Measurements from ENCODE around the gene TEX53. TPM values are rescaled to one million over a fixed set of nuclear protein-coding genes. Genes with fewer than 3 reads are reported as not detected.

TEX53 gene
- total and polyA plus RNA-seq, 10 of the 15 experiments (the other 5 are each of a cell fraction or from before 2014, with no cell fraction given) = not detected

DNA sequence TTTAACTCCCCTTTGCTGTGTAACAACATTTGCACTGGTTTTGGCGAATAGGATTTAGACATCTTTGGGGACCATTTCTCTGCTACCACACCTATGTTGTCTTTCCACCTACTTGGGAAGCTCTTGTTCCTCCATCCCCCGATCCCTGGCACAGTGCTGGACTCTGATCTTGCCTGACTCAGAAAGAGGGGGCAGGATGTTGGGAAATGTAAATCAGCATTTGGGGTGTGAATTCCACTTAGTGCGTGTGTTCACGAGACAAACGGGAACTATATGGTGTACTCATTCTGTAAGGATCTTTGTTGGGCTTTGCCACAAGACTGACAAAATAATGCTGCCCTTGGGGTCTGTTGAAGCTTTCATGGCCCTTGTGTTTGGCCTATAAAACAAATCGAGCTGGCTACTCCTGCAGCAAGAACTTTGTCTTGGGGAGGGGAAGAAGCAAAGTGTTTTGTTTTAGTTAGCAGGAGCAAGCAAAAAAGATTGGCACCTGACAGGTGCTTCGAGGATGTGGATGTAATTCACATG, 28.0 kb downstream of the TEX53 start (continued):
- no peak for TF ChIP-seq YBX1 (IDR thresholded peaks at IDR 0.05)
- TF ChIP-seq BACH1 (IDR thresholded peaks at IDR 0.05; ENCODE audit: borderline replicate concordance) = no peak
- TF ChIP-seq TCF12 (IDR thresholded peaks at IDR 0.05; ENCODE audit: low read depth, low read length) = no peak
- no peak for TF ChIP-seq FOXM1 (IDR thresholded peaks at IDR 0.05; ENCODE audit: low read depth, low read length)
- TF ChIP-seq JUND (IDR thresholded peaks at IDR 0.05; ENCODE audit: low read depth, low read length) = no peak
- TF ChIP-seq MTA2 (IDR thresholded peaks at IDR 0.05; ENCODE audit: low read depth) = no peak
- TF ChIP-seq RUNX3 (IDR thresholded peaks at IDR 0.05; ENCODE audit: low read length) = no peak
- TF ChIP-seq ZBTB33 (IDR thresholded peaks at IDR 0.05) = no peak
- no peak for TF ChIP-seq BCL3 (IDR thresholded peaks at IDR 0.05; ENCODE audit: borderline replicate concordance, insufficient read depth, low read depth, low read length, poor library complexity, severe bottlenecking)
- no peak for TF ChIP-seq ZNF274 (IDR thresholded peaks at IDR 0.05; ENCODE audit: insufficient read depth, insufficient read length)
- no peak for TF ChIP-seq ZNF384 (IDR thresholded peaks at IDR 0.05; ENCODE audit: borderline replicate concordance, low read depth, low read length)
- TF ChIP-seq, protein P1, sequence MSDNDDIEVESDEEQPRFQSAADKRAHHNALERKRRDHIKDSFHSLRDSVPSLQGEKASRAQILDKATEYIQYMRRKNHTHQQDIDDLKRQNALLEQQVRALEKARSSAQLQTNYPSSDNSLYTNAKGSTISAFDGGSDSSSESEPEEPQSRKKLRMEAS (IDR thresholded peaks at IDR 0.05; ENCODE audit: low read depth, low read length) = no peak
- TF ChIP-seq TCF7 (IDR thresholded peaks at IDR 0.05; ENCODE audit: borderline replicate concordance) = no peak

All from GM12878 (cell line).